HG02885 (cell line): ENCODE results near the gene DYNC1H1.

Source experiments
- ATAC-seq: cut with Tn5 transposase; IDR thresholded peaks from one replicate; pipeline ENCODE4 v1.9.1; 2021; ENCODE audit warnings: mild to moderate bottlenecking; ENCODE audit not compliant: unreplicated experiment, poor library complexity

The DYNC1H1 gene

DNA sequence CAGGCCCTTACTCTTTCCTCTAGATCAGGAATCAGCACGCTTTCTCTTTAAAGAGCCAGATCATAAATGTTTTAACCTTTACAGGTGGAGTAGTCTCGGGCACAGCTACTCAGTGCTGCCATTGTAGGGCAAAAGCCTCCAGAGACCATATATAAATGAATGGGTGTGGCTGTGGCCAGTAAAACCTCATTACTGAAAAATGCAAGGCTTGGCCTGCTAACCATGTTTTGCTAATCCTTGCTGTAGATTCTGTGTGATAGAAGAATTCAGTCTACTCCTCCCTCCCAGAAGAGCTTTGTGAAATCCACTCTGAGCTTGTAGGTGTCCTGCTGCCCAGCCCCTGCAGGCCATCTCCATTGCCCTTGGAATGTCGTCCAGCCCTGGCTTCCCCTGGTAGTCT is 64.4 kb downstream of the DYNC1H1 start:
- no peak for ATAC-seq

GRCh38 chr14:102029956-102030355 is 65.6 kb downstream of the DYNC1H1 start:
- no peak for ATAC-seq

- ATAC-seq, result no peak
These were observed 68.9 kb downstream of the DYNC1H1 start for GRCh38 chr14:102033241-102033640.

GRCh38 chr14:102034301-102034700 is 69.9 kb downstream of the DYNC1H1 start:
- ATAC-seq, result no peak

DNA sequence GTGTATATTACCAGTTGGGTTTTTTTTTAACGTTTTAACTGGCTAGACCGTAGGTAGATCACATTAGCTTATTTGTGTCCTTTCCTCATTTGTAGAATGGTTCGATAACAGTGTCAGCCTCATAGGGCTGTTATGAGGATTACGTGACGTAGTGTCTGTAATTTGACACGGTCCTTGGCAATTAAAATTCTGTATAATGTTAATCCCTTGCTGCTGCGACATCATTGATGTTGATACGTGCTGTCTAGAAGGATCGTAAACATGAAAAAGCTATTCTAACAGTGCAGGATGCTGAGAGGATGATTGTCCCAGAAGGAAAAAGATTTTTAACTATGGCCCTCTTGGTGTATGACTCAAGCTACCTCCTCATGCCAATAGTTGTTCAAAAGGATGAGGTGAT is 71.5 kb downstream of the DYNC1H1 start:
- no peak for ATAC-seq

DNA sequence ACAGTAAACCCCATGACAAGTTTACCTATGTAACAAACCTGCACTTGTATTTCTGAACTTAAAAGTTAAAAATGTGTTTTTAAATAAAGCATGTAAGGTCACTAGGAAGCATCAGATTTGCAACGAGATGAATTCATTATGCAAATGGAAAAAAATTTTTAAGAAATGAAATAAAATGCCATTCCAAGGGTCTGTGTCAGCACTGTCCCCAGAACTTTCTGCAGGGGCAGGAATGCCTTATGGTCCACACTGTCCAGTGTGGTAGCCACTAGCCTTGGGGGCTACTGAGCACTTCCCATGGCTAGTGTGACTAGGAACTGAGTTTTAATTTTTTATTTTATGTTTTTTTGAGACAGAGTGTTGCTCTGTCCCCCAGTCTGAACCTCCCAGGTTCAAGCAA is 73.3 kb downstream of the DYNC1H1 start:
- no peak for ATAC-seq

DNA sequence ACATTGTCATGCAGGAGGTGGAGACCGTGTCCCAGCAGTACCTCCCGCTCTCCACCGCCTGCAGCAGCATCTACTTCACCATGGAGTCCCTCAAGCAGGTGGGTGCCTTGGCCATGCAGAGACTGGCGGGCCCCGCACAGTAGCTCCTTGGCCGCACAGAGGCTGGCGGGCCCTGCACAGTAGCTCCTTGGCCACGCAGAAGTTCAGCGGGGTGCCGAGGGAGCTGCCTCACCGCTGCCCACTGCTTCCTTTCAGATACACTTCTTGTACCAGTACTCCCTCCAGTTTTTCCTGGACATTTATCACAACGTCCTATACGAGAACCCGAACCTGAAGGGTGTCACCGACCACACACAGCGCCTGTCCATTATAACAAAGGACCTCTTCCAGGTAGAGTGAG is 74.8 kb downstream of the DYNC1H1 start:
- no peak for ATAC-seq

- no peak for ATAC-seq
These were observed 75.8 kb downstream of the DYNC1H1 start for GRCh38 chr14:102040153-102040552.

DNA sequence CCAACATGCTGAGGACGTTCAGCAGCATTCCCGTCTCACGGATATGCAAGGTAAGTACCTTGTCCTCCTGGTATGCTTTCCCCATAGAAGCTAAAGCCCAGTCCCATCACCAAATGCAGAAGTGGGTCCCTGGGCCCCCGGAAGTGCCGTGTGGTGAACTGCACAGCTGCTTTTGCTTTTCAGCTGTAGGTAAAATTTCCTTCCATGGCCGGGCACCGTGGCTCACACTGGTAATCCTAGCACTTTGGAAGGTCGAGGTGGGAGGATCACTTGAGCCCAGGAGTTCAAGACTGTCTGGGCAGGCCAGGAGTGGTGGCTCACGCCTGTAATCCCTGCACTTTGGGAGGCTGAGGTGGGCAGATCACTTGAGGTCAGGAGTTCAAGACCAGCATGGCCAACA is 78.3 kb downstream of the DYNC1H1 start:
- no peak for ATAC-seq

GRCh38 chr14:102043251-102044025 is 79.1 kb downstream of the DYNC1H1 start:
- ATAC-seq, result no peak

- no peak for ATAC-seq
These were observed 80.2 kb downstream of the DYNC1H1 start for GRCh38 chr14:102044566-102044965.

GRCh38 chr14:102046337-102047278 is 82.2 kb downstream of the DYNC1H1 start:
- ATAC-seq, result no peak

DNA sequence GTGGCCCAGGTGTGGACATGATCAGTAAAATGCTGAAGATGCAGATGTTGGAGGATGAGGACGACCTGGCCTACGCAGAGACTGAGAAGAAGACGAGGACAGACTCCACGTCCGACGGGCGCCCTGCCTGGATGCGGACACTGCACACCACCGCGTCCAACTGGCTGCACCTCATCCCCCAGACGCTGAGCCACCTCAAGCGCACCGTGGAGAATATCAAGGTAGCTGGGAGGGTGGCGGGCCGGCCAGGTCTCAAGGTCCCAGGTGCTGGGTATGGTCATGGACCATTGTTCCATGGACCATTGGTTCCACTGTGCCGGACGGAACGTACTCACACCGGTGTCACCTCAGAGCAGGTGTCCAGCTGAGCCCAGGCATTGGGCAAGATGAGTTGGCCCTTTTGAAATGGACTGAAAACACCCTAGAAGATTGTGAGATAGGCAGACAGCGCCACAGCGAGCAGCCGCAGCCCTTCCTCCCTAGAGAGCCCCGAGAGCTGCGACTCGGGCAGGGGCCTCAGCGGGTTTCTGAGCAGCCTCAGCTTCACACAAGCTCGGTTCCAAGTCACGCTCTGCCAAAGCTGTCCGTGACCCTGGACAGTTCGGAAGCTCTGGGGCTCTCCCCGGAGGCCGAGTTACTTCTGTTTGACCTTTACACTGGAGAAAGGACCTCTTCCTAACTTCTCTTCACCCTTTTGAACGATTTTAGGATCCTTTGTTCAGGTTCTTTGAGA is 83.6 kb downstream of the DYNC1H1 start:
- ATAC-seq, result no peak

GRCh38 chr14:102049258-102050025 is 85.1 kb downstream of the DYNC1H1 start:
- no peak for ATAC-seq

GRCh38 chr14:102050026-102050405 is 85.6 kb downstream of the DYNC1H1 start:
- ATAC-seq, result no peak

DNA sequence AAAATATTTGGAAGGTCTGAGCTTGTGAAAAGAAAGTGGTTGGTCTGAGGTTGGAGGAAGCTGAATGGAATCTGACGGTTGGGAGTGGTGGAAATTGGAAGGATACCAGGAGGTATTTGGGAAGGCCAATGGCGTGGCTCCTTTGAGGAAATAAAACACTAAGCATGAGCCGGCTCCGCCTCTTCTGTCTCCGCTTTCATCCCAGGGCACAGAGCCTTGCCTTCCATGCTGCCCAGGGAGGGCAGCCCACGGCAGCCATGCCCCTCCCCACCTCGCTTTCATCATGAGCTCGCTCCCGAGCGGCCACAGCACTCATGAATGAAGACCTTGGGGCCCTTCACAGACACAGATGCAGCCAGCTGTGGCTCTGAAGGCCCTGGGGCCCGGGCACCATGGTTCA is 86.3 kb downstream of the DYNC1H1 start:
- no peak for ATAC-seq

- ATAC-seq, result no peak
These were observed 88.1 kb downstream of the DYNC1H1 start for GRCh38 chr14:102052522-102052921.

GRCh38 chr14:102055181-102055901 is 91.0 kb downstream of the DYNC1H1 start:
- no peak for ATAC-seq

GRCh38 chr14:102056694-102057442 is 92.5 kb downstream of the DYNC1H1 start:
- no peak for ATAC-seq
